Fibroblast of skin of back (primary cell): ENCODE results near the gene ROPN1B. TPM values are rescaled to one million over a fixed set of nuclear protein-coding genes. Genes with fewer than 3 reads are reported as not detected.
"Not testable (repeated sequence)": the region's sequence is repeated elsewhere in the genome, so short reads cannot be mapped to it uniquely, and the experiment has no call there.

ENCODE experiments used
- DNase-seq: peaks from one replicate; pipeline ENCODE4 v3.0.0-alpha.2; 2013
- polyA plus RNA-seq, 2 experiments: library from polyadenylated mRNA; unstranded; fragments of 120-200 nt; gene quantifications; one replicate each; pipeline ENCODE4 v1.2.1, GENCODE V29; 2013; ENCODE audit not compliant: insufficient read length in 2 of 2

Gene ROPN1B
- polyA plus RNA-seq (2013, experiment 1 of 2; ENCODE audit: insufficient read length): not detected
- not detected for polyA plus RNA-seq (2013, experiment 2 of 2; ENCODE audit: insufficient read length)

DNA sequence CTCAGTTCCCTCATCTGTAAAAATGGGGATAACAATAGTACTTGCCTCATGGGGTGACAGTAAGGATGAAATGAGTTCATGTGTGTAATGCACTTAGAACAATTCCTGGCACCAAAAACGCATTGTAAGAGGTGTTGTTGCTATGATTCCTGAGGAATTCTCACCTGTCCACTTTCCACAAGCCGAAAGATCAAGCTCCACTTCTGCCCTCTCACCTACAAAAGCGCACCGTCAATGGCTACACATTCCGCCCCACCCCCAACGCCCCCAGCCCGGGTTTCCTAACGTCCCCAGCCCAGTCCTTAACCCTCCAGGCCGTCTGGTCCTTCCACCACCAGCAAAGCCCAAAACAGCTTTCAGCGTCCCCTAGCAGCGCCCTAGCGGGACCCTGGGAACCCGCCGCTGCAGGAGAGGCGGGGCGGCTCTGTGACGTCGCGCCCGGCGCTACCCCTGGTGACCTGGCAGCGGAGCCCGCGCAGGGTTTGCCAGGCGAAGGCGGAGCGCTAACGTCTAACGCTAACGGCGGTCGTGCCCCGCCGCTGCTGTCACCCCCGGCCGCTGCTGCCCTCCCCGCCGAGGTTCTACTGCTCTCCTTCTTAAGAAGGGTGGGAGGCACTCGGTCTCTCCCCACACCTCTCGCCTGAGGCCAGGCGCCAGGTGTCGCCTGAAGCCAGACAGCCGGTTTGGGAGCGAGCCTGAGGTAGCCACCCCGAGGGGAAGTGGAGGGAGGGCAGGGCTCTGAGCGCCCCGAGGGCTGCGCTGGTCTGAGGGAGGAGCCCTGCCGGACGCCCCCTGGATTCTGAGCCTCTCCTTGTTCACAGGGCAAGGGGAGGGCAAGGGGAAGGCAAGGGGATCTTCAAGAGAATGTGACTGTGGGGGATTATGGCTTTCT is at the start of gene ROPN1B:
TSS of gene ROPN1B (plus strand) at position 478 of the 892 bp plus-strand sequence. CDS start 2,877 bp downstream, outside the sequence.
- DNase-seq: not testable (repeated sequence)

GRCh38 chr3:125920191-125920590 is 48.8 kb upstream of the ROPN1B start:
- DNase-seq: not testable (repeated sequence)

GRCh38 chr3:125920751-125921279 is 48.2 kb upstream of the ROPN1B start:
- DNase-seq: not testable (repeated sequence)

GRCh38 chr3:125921712-125922111 is 47.3 kb upstream of the ROPN1B start:
- peak; percentile 46 for DNase-seq

DNA sequence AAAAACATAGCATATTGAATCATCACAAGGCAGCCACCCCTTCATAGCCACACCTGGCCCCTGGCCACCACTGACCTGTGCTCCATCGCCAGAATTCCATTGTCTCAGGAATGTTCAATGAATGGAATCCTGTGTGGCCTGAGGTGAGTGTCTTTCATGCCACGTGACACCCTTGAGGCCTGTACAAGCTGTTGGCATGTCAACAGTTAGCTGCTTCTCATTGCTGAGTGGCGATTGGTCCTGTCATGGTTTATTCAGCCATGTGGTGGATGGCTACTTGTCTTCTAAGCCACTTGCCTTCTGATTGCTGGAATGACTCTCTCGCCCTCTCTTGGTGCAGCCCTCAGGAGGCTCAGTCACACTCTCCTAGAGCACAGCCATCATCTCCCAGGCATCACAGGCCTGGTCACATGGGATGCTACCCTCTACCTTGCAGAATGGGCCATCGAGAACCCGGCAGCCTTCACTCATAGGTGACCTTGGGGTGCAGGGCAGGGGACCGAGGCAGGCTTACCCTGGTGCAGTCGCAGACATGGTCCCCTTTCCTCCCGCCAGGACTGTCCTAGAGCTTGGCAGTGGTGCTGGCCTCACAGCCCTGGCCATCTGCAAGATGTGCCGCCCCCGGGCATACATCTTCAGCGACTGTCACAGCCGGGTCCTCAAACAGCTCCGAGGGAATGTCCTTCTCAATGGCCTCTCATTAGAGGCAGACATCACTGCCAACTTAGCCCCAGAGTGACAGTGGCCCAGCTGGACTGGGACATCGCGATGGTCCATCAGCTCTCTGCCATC is 45.5 kb upstream of the ROPN1B start:
- peak; percentile 43 for DNase-seq

GRCh38 chr3:125924276-125924675 is 44.7 kb upstream of the ROPN1B start:
- not testable (repeated sequence) for DNase-seq

DNA sequence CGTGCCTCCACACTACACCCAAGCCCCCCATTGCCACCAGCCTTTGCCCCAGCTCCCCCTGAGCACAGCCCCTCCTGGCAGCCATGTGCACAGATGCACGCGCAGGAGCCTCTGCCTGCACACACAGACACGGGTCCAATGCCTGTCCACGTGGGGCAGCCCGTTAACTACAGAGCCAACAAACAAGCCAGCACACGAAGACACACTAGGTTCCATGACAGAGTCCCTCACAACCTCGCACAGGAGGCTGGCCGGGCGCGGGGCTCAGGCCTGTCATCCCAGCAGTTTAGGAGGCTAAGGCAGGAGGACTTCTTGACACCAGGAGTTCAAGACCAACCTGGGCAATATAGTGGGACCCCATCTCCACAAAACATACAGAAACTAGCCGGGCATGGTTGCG is 43.3 kb upstream of the ROPN1B start:
- DNase-seq: not testable (repeated sequence)

GRCh38 chr3:125928771-125929545 is 40.0 kb upstream of the ROPN1B start:
- DNase-seq: peak; percentile 18

DNA sequence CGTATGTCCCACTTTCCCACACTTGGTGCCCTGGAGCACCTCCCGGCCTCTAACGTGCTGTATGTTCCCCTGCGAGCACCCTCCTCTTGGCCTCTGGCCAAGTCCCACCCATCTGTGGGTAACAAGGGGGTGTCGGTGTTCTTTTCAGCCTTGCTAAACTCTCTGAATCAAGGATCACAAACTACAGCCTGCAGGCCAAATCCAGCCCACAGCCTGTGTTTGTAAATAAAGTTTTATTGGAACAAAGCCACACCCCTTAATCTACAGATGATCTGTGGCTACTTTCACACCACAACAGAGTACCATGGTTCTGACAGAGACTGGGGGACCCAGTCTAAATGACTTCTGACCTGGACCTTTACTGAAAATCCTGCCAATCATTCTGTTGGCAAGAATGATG is 39.2 kb upstream of the ROPN1B start:
- not testable (repeated sequence) for DNase-seq

GRCh38 chr3:125931355-125931880 is 37.6 kb upstream of the ROPN1B start:
- not testable (repeated sequence) for DNase-seq

GRCh38 chr3:125933397-125934173 is 35.4 kb upstream of the ROPN1B start:
- peak; percentile 8 for DNase-seq

- peak; percentile 3 for DNase-seq
Measured at GRCh38 chr3:125935252-125935874, 33.6 kb upstream of the ROPN1B start.

DNA sequence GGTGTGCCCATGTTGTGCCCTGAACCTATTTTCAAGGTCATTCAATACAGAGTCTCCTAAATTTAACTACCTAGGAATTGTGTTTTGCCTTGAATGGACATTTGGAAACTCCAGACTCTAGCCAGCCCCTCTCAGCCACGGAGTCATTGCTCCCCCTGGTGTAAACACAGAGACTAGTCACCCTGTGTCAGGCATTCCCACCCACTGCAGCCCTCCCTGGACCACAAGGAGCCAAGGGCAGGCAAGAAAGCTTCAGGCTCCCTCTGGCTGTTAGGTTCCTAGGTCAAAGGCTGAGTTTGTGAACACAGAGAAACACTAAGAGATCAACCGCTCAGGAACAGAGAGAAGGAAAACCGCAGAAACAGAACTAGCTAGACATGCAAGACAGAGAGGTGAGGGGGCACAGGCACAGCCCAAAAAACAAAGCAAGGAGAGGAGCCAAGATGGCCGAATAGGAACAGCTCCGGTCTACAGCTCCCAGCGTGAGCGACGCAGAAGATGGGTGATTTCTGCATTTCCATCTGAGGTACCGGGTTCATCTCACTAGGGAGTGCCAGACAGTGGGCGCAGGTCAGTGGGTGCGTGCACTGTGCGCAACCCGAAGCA is 32.7 kb upstream of the ROPN1B start:
- DNase-seq: peak; percentile 13

- not testable (repeated sequence) for DNase-seq
Measured at GRCh38 chr3:125936891-125937290, 32.1 kb upstream of the ROPN1B start.

GRCh38 chr3:125947806-125948205 is 21.2 kb upstream of the ROPN1B start:
- peak; percentile 17 for DNase-seq

DNA sequence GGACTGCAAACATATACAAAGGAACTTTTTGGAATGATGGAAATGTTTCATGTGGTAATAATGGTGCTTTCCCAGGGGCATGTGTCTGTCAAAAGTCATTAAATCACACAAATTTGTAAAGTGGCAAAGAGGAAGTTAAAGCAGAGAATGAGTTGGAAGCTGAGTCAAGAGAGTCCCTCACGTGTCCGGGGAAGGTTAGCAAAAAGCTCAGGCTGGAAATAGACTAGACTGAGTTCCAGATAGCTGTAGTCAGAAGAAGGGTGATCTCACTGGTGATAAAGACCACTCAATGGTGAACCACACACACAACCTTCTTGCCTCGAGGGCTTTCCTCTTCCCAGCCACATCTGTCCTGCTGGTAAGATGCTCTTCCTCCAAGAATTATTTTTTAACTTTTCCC is 20.1 kb upstream of the ROPN1B start:
- peak; percentile 39 for DNase-seq

GRCh38 chr3:125951176-125951575 is 17.8 kb upstream of the ROPN1B start:
- peak; percentile 59 for DNase-seq

- not testable (repeated sequence) for DNase-seq
Measured at GRCh38 chr3:125957020-125957419, 12.0 kb upstream of the ROPN1B start.

- no peak for DNase-seq
Measured at GRCh38 chr3:125957674-125958510, 11.1 kb upstream of the ROPN1B start.
